Right lung (tissue), 5 donors: ENCODE measurements around the gene PLCH2. TPM values are rescaled to one million over a fixed set of nuclear protein-coding genes. Genes with fewer than 3 reads are reported as not detected.

ENCODE experiments used
- DNase-seq, 2 donors: peaks; one replicate each; pipeline ENCODE4 v3.0.0-alpha.2; 2013
- polyA plus RNA-seq, 5 donors: library from polyadenylated mRNA; unstranded; fragments of 120-200 nt; gene quantifications; one replicate each; pipeline versions ENCODE4 v1.2.1 to v1.2.3, GENCODE V29; 2013; ENCODE audit warnings: inconsistent platforms in 1 of 5, low replicate concordance in 1 of 5; ENCODE audit not compliant: insufficient read length in 5 of 5, insufficient read depth in 1 of 5

PLCH2 gene
- polyA plus RNA-seq, 5 donors: 2.7 to 5.8 (median 3.4) TPM

- DNase-seq: no peak
These were observed 1.2 kb downstream of the PLCH2 start for GRCh38 chr1:2477309-2477708.

- no peak for DNase-seq
These were observed 1.9 kb downstream of the PLCH2 start for GRCh38 chr1:2477791-2478499.

GRCh38 chr1:2479186-2479585 lies 3.1 kb downstream of the PLCH2 start:
- no peak for DNase-seq

- no peak for DNase-seq
These were observed 3.5 kb downstream of the PLCH2 start for GRCh38 chr1:2479618-2480017.

GRCh38 chr1:2480236-2480985 lies 4.3 kb downstream of the PLCH2 start:
- DNase-seq: no peak

DNA sequence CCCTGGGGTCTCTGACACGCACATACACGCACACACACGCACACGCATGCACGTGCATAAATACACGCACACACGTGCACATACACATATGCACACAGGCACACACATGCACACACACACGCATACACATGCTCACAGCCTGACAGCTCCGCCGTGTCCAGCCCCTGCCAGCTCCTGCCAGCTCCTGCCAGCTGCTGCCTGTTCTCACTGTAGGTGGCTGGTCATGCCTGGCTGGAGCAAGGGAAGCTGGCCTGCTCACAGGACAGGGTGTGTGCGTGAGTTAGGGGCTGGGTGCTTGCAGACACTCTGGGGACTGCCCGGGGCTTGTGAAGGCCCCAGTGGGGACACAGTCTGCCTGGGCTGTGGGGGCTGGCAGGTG lies 4.9 kb downstream of the PLCH2 start:
- DNase-seq: no peak

- no peak for DNase-seq
These were observed 5.8 kb downstream of the PLCH2 start for GRCh38 chr1:2481885-2482284.

GRCh38 chr1:2482588-2482987 lies 6.5 kb downstream of the PLCH2 start:
- DNase-seq: no peak

GRCh38 chr1:2483026-2483425 lies 6.9 kb downstream of the PLCH2 start:
- no peak for DNase-seq

DNA sequence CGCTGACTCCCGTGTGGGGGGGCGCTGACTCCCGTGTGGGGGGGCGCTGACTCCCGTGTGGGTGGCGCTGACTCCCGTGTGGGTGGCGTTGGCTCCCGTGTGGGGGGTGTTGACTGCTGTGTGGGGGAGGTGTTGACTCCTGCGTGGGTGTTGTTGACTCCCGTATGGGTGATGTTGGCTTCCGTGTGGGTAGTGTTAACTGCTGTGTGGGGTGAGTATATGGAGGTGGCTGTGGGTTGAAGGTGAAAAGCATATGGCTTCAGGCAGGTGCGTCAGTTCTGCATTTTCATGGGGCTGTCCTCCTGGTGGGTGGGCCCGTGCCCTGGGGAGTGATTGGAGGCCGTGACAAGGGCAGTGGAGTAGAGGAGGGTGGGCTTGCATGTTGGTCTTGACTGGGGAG lies 7.9 kb downstream of the PLCH2 start:
- no peak for DNase-seq

DNA sequence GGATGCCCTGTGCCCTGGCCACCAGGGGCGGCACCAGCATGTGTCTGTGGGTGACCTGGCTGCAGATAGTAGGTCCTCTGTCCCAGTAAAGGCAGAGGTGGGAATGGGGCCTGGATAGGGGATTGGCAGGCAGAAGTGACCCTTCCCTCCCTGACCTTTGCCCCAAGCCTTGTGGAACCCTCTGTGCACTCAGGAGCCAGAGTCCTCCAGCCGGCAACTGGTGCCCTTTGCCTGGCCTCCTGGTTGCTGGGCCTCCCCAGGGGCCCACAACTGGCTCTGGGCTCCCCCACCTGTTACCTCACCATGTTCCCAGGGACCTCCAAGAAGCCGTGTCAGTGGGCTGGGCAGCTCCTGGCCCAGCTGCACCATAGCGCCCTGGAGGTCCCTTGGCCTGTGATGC lies 10.0 kb downstream of the PLCH2 start:
- DNase-seq: no peak

GRCh38 chr1:2486558-2486957 lies 10.5 kb downstream of the PLCH2 start:
- no peak for DNase-seq

GRCh38 chr1:2488688-2489087 lies 12.6 kb downstream of the PLCH2 start:
- no peak for DNase-seq

- DNase-seq: no peak
These were observed 13.5 kb downstream of the PLCH2 start for GRCh38 chr1:2489615-2490014.

GRCh38 chr1:2492091-2492490 lies 16.0 kb downstream of the PLCH2 start:
- no peak for DNase-seq

DNA sequence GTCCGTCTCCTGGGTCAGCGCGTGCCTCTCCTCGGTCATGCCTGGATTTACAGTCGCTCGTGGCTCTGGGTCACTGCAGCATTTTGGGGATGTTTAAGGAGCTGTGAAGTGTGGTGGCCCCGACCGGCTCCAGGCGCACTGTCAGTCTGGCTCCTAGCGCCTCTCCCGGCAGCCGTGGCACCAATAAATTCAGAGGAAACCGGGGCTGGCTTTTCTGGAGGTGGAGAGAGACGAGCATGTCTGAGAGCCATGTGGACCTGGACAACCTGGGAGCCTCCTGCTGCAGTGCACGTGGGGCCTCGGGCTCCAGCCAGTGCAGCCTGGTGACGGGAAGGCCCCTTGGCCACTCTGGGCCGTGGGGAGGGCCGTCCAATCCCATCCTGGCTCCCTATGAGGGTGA lies 17.1 kb downstream of the PLCH2 start:
- no peak for DNase-seq

- no peak for DNase-seq
These were observed 17.7 kb downstream of the PLCH2 start for GRCh38 chr1:2493691-2494322.

DNA sequence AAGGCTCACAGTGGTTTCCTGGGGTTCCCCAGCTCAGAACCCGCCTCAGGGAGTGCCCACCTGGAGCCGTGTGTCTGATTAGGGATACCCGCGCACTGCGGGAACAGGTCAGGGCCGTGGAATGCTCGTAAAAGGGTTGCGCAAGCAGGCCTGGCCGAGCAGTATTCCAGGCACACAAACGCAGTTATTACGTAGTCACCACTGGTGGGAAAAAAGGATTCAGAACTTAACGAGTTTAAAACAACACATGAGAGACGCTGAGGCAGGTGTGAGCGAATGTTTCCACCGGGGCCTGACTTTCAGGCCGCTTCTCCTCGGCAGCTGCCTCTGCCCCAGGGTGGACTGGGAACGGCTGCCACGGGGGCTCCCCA lies 18.2 kb downstream of the PLCH2 start:
- no peak for DNase-seq

DNA sequence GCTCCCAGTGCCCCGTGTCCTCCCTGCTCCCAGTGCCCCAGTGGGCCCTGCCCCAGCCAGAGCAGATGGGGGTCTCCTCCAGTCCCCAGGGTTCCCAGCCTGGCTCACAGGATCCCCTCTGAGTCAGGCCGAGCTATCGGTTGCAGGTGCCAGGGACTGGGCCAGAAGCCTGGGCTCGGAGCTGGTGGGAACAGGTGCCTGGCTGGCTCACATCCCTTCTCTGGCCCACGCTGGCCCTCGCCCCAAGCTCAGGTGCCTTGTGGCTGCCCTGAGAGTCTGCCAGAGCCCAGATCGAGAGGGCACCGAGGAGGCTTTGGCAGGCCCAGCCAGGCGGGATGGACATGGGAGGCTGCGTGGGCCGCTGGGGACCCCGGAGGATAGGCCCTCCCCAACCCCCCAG lies 18.9 kb downstream of the PLCH2 start:
- no peak for DNase-seq

- no peak for DNase-seq
These were observed 19.5 kb downstream of the PLCH2 start for GRCh38 chr1:2495546-2495945.

DNA sequence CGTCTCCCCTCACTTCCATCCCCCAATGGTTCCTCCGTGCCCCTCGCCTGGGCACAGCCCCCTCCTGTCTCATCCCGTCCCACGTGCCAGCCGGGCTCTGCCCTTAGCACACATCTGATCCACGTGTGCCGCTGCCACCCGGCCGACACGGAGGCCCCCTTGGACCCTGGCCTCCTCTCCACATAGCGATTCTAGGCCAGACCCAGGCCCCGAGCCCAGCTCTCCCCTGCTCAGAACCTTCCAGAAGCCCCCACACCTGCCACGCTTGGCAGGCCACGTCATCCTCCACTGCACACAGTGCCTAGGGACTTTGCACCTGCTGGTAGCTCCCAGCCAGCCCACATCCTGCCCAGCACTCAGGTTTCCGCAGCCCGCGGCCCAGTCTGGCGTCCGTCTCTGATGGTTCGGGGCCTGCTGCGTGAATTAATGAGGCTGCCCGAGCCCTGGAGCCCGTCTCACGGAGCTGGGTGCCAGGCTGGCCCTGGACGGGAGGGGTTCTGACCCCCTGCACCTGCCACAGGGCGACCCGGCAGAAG lies 20.1 kb downstream of the PLCH2 start:
- DNase-seq: no peak

GRCh38 chr1:2496746-2497145 lies 20.7 kb downstream of the PLCH2 start:
- no peak for DNase-seq

DNA sequence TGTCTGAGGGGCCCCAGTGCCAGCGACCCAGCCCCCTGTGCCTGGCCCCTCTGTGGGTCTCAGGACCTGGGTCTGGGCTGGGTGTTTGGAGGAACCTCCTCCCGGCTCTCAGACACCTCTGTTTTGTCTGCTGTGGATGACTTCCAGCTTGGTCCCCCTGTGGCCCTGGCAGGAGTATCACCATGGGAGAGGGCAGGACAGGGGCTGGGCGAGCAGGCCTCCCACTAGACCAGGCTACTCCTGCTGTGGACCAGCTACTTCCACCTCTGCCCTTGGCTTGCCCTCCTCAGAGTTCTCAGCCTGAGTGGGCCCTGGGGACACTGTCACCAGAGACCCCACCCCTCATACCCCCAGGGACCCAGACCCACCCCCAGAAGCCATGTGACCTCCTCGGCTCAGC lies 21.8 kb downstream of the PLCH2 start:
- DNase-seq: no peak
